Uterus (tissue), 4 donors: ENCODE measurements around the gene NFRKB. TPM values are rescaled to one million over a fixed set of nuclear protein-coding genes. Genes with fewer than 3 reads are reported as not detected.
"Not testable (repeated sequence)": the region's sequence is repeated elsewhere in the genome, so short reads cannot be mapped to it uniquely, and the experiment has no call there.

Experiments used
- DNase-seq, 2 donors: peaks; one replicate each; pipeline ENCODE4 v3.0.0-alpha.2; 2019 to 2020
- H3K27ac ChIP-seq, 2 donors: fragments of 200-600 bp; sonication (generic); 1 replicate in 1 of 2; 2 replicates in 1 of 2; pipeline ENCODE4 v1.5.1; 2016 to 2018
- H3K27me3 ChIP-seq, 2 donors: fragments of 200-600 bp; sonication (generic); one replicate each; pipeline ENCODE4 v1.5.1; 2018 to 2019; ENCODE audit warnings: control low read depth in 1 of 2
- H3K36me3 ChIP-seq, 2 donors: fragments of 200-600 bp; sonication (generic); one replicate each; pipeline ENCODE4 v1.5.1; 2019; ENCODE audit warnings: control low read depth in 1 of 2
- H3K4me1 ChIP-seq, 2 donors: fragments of 200-600 bp; sonication (generic); one replicate each; pipeline ENCODE4 v1.5.1; 2018 to 2019; ENCODE audit warnings: control low read depth in 1 of 2
- H3K4me3 ChIP-seq, 2 donors: fragments of 200-600 bp; sonication (generic); 1 replicate in 1 of 2; 2 replicates in 1 of 2; pipeline ENCODE4 v1.5.1; 2018 to 2019; ENCODE audit warnings: mild to moderate bottlenecking in 1 of 2
- H3K9me3 ChIP-seq, 2 donors: fragments of 200-600 bp; sonication (generic); one replicate each; pipeline ENCODE4 v1.5.1; 2019; ENCODE audit warnings: control low read depth in 1 of 2
- POLR2A ChIP-seq, 2 donors: fragments of 450-650 bp; IDR thresholded peaks; one replicate each; pipeline ENCODE4 v1.6.1; 2016; ENCODE audit warnings: antibody characterized with exemption in 2 of 2, mild to moderate bottlenecking in 1 of 2, moderate library complexity in 1 of 2
- intact Hi-C: fragments of 100-400 bp; cut with DNase I; formaldehyde crosslinking; loops from one replicate; pipeline ENCODE4 v1.15.1; 2023; ENCODE audit warnings: low total_unique reads
- total RNA-seq, 4 donors: library from RNA; depleted of rRNA in 3 of 4; stranded (reverse); fragments of >200 nt in 3 of 4; gene quantifications; one replicate each; pipeline versions ENCODE4 v1.1.0 to v1.2.4, GENCODE V29; 2014 to 2023
- TF ChIP-seq, protein P1 (sequence below), 4 experiments: fragments of 200-600 bp in 2 of 4; fragments of 450-650 bp in 2 of 4; sonication (generic) in 2 of 4; IDR thresholded peaks; one replicate each; pipeline ENCODE4 v1.5.1; 2016 to 2019; ENCODE audit warnings: antibody characterized with exemption in 4 of 4, mild to moderate bottlenecking in 2 of 4, moderate library complexity in 1 of 4
- donor health status: DM: yes; HTN: yes; CAD: no.

NFRKB gene
- total RNA-seq, 4 donors from 2014 or later: 8.8 to 59.6 (median 34.6) TPM

DNA sequence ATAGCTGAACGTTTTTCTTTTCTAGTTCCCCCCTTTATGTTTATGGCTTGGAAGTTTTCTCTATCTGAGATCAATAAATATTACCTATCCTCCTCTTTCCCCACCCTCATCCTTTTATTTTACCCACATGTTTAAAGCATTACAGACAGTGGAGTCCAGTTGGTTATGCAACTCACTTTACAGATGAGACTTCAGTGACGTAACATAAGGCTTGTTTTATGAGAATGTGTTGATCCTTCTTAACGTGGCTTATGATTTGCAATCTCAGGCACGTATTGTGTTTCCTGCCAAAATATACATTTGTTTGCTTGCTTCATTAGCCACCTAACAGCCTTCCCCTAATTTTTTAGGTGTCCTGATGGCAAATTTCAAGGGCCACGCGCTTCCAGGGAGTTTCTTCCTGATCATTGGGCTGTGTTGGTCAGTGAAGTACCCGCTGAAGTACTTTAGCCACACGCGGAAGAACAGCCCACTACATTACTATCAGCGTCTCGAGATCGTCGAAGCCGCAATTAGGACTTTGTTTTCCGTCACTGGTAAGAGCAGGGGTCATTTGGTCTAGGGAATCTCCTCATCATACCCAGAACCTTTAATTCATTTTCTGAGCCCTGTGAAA lies 43.1 kb downstream of the NFRKB start:
- no peaks in the 10 kb centered on the region for H3K9me3 ChIP-seq
- no peak overlapping the region for H3K4me3 ChIP-seq
- DNase-seq: no peak
- no peak overlapping the region for H3K27ac ChIP-seq
- intact Hi-C loops: no loop called here
- no peaks in the 10 kb centered on the region for H3K27me3 ChIP-seq
- TF ChIP-seq, protein P1, sequence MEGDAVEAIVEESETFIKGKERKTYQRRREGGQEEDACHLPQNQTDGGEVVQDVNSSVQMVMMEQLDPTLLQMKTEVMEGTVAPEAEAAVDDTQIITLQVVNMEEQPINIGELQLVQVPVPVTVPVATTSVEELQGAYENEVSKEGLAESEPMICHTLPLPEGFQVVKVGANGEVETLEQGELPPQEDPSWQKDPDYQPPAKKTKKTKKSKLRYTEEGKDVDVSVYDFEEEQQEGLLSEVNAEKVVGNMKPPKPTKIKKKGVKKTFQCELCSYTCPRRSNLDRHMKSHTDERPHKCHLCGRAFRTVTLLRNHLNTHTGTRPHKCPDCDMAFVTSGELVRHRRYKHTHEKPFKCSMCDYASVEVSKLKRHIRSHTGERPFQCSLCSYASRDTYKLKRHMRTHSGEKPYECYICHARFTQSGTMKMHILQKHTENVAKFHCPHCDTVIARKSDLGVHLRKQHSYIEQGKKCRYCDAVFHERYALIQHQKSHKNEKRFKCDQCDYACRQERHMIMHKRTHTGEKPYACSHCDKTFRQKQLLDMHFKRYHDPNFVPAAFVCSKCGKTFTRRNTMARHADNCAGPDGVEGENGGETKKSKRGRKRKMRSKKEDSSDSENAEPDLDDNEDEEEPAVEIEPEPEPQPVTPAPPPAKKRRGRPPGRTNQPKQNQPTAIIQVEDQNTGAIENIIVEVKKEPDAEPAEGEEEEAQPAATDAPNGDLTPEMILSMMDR (IDR thresholded peaks at IDR 0.05): no peak
- no peak for TF ChIP-seq POLR2A (IDR thresholded peaks at IDR 0.05)
- H3K36me3 ChIP-seq: no peaks in the 10 kb centered on the region
- H3K4me1 ChIP-seq: no peaks in the 10 kb centered on the region

DNA sequence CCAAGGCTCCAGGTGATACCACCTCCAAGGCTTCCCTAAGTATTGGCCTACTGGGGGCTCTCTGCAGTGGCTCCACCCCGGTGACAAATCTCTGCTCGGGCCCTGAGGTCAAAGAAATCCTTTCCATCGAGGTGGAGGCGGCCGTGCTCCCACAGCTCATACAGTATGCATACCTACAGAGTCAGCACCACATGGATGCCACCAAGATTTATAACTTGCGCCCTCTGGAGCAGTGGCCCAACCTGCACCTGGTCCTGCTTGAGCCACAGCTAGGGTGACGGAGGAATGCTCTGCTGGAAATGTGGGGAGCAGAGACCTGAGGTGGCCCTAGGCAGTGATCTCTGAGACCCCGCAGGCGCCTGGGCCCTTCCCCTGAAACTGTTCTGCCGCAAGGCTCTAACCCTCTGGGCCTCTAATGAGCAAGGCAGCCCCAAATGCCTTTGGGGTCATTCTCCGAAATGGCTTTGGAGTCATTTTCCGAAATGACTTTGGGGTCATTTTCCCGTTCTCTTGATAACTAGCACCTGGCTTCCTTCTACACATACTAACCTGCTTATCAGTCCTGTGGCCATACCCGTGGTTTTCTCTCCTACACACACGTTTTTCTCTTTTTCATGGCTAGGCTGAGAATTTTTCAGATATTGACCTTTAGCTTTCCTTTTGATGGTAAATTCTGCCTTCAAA lies 45.8 kb downstream of the NFRKB start:
- DNase-seq: no peak
- Histone ChIP-seq H3K4me1 (no peaks in the 10 kb centered on the region), H3K27me3 (no peaks in the 10 kb centered on the region), H3K27ac (no peak overlapping the region), H3K4me3 (no peak overlapping the region), H3K36me3 (no peaks in the 10 kb centered on the region), H3K9me3 (no peaks in the 10 kb centered on the region)
- TF ChIP-seq, protein P1 (IDR thresholded peaks at IDR 0.05): no peak
- intact Hi-C loops: no loop called here

DNA sequence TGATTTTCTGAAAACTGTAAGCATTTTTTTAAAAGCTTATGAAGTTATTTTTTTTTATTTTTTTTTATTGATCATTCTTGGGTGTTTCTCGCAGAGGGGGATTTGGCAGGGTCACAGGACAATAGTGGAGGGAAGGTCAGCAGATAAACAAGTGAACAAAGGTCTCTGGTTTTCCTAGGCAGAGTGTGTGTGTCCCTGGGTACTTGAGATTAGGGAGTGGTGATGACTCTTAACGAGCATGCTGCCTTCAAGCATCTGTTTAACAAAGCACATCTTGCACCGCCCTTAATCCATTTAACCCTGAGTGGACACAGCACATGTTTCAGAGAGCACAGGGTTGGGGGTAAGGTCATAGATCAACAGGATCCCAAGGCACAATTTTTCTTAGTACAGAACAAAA lies 48.0 kb downstream of the NFRKB start:
- intact Hi-C loops, H3K4me1 ChIP-seq, H3K9me3 ChIP-seq, H3K4me3 ChIP-seq, H3K27me3 ChIP-seq, H3K36me3 ChIP-seq, H3K27ac ChIP-seq, DNase-seq: not testable (repeated sequence)

DNA sequence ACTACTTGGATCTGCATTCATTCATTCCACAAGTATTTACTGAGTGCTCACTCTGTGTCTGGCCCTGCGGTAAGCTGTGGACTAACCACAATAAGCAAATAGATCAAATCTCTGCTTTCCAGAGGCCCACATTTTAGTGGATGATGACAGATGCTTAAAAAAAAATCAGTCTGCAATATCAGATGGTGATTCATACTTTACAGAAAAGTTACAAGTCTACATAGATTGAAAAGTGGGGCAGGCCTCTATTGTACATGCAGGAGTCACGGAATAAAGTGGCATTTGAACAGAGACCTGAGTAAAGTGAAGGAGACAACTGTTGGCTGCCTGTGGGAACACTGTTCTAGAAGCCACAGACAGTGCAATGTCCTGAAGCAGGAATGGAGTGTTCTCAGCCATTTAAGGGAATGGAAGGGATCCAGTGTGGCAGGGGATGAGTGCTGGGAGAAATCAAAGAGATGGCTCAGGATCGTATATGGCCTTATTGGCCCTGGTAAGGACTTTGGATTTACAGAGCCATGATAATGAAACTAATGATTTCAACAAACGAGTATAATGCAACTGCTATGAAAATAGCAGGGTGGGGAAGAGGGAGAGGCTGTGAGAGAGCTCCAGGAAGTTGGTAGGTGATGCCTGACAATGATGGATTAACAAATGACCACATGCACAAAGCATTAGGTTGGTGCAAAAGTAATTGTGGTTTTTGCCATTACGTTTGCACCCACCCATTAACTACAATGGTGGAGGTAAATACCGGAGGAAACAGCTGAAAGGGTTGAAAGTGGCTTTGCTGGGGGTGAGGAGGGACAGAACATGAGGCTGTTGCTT lies 48.7 kb downstream of the NFRKB start:
- no peaks in the 10 kb centered on the region for H3K27me3 ChIP-seq
- no peak for DNase-seq
- H3K36me3 ChIP-seq: no peaks in the 10 kb centered on the region
- intact Hi-C loops: no loop called here
- no peaks in the 10 kb centered on the region for H3K9me3 ChIP-seq
- H3K4me1 ChIP-seq: no peaks in the 10 kb centered on the region
- TF ChIP-seq, protein P1 (IDR thresholded peaks at IDR 0.05): no peak
- no peak overlapping the region for H3K4me3 ChIP-seq
- H3K27ac ChIP-seq: no peak overlapping the region

Other genes starting within 250 kb of the NFRKB start
- 1 to 10 TPM in 1 of 4 donors, under 1 TPM in 2, not detected in 1; 0.18 to 2.1 (median 0.29) TPM for gene TMEM45B, start 79.7 kb downstream of the NFRKB start, total RNA-seq
- gene PRDM10, start 107.3 kb upstream of the NFRKB start, total RNA-seq: 10 to 100 TPM in 1 of 4 donors, 1 to 10 TPM in 2, under 1 TPM in 1; 0.29 to 18.6 (median 6.7) TPM
- 100 to 1,000 TPM; 226 to 376 (median 262) TPM for gene APLP2, start 174.3 kb upstream of the NFRKB start, total RNA-seq